GM21786 (cell line): ENCODE measurements around the gene GEMIN8.
A peak's percentile ranks its signal among the peaks of the same experiment; 100 is the strongest.

Experiments
- ATAC-seq: cut with Tn5 transposase; IDR thresholded peaks from one replicate; pipeline ENCODE4 v1.9.1; 2021; ENCODE audit not compliant: unreplicated experiment

GEMIN8 gene, protein sequence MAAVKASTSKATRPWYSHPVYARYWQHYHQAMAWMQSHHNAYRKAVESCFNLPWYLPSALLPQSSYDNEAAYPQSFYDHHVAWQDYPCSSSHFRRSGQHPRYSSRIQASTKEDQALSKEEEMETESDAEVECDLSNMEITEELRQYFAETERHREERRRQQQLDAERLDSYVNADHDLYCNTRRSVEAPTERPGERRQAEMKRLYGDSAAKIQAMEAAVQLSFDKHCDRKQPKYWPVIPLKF

DNA sequence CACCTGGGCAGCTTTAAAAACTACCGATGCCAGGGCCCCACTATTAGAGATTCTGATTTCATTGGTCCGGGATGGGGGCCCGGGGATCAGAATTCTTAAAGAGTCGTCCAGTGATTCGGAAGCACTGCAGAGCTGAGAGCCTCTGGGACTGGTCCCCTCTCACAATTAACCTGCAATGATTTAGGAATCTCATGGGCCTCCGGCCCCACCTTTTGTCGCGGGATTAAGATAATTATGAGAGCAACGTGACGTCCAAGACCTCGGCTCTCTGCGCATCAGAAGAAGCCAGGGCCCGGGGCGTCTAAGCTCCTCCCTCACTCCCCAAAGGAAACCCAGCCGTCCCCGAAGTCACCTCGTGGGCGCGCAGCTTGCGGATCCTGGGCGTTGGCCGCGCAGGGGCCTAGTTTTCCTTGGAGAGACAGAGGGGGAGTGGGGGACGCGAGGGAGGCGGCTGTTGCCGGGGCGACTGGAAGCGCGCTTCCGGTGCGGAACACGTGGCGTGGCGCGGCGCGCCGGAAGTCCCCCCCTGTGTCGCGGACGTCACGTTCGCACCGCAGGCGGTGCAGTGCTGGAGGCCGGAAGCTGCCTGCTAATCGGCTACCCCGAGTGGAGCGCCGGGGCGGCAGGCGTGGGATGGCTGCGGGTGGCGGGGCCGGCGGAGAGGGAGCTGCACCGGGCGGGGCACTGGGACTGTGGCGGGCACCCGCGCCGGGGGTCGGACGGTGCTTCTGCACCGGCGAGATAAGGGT lies at the start of gene GEMIN8:
GEMIN8 (minus strand) TSS at position 468 of the 749 bp plus-strand sequence. CDS start 8,414 bp downstream, outside the sequence.
- ATAC-seq, result peak; percentile 82

GRCh38 chrX:14076639-14077038 lies 46.9 kb upstream of the GEMIN8 start:
- no peak for ATAC-seq

GRCh38 chrX:14073556-14073955 lies 43.9 kb upstream of the GEMIN8 start:
- ATAC-seq, result no peak

DNA sequence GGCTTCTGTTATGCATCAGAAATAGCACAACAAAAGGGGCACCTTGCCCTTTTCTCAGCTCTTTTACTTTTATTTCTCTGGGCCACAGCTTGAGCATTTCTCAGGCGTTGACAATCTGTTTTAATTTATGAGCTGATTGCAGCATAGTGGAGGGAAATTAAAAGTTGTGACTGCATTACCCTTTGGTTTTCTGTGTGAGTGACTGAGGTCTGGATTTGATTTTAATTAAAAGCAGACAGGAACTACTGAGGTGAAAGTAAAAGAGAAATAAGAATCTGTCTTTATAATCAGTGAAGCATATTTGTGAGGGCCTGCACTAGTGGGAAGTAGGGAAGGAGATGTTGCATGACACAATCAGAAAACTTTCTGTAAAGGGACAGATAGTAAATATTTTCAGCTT lies 43.4 kb upstream of the GEMIN8 start:
- no peak for ATAC-seq

- ATAC-seq, result no peak
Observed at GRCh38 chrX:14065800-14066199, 36.1 kb upstream of the GEMIN8 start.

GRCh38 chrX:14064626-14065432 lies 35.1 kb upstream of the GEMIN8 start:
- ATAC-seq, result no peak

DNA sequence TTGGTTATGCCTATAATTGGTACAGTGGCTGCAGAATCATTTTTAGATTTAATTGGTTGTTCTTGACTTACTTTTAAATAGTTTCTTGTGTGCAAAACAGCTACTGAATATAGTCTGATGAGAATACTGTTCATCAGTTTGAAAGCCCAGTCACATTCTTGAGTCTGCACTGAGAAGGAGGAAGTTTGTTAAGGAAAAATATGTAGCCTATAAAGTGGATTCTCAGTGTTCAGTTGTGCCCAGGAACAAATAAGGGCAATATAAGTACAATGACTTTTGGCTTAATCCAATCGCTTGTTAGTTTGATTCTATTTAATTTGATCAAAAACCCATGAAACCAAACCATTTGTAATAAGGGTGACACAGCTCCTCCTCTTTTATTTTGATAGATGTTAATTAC lies 32.8 kb upstream of the GEMIN8 start:
- ATAC-seq, result no peak

DNA sequence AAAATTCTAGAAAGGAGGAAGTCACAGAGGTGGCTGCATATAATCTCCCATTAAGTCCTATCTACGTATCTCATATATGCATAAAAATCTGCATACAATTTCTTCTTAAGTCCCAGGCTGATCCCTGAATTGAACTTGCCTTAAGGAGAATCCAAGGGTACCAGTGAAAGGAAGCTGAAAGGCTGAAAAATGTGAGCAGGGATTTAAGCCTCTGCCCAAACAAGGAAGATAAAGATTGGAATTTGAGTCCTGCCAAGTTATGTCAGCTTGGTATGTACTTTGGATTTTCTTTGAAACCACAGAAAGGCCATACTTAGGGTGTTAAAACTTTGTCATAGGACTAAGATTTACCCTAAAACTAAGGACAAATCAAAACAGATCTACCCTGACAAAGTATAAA lies 26.5 kb upstream of the GEMIN8 start:
- ATAC-seq, result no peak

- no peak for ATAC-seq
Observed at GRCh38 chrX:14051416-14051815, 21.7 kb upstream of the GEMIN8 start.

GRCh38 chrX:14050709-14051108 lies 21.0 kb upstream of the GEMIN8 start:
- no peak for ATAC-seq

- ATAC-seq, result no peak
Observed at GRCh38 chrX:14043209-14043608, 13.5 kb upstream of the GEMIN8 start.

DNA sequence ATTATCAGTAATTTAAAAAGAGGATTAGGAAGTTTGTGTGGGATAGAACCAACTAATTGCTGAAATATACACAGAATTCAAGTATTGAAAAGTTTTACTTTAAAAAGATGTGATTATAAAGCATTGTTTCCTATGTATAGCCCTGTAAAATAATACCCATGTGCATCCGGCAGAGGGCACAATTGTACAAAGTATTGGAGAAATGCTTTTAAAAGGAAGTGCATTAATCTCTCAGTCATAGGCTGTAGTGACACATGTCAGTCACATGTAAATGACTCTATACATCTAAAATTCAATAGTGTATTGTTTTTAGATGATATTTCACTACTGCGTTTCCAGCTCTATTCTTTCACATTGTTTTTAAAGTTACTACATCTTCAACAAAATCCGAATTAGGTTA lies 9.7 kb upstream of the GEMIN8 start:
- peak; percentile 92 for ATAC-seq

GRCh38 chrX:14038375-14039085 lies 8.8 kb upstream of the GEMIN8 start:
- ATAC-seq, result no peak

- no peak for ATAC-seq
Observed at GRCh38 chrX:14032406-14032805, 2.7 kb upstream of the GEMIN8 start.

DNA sequence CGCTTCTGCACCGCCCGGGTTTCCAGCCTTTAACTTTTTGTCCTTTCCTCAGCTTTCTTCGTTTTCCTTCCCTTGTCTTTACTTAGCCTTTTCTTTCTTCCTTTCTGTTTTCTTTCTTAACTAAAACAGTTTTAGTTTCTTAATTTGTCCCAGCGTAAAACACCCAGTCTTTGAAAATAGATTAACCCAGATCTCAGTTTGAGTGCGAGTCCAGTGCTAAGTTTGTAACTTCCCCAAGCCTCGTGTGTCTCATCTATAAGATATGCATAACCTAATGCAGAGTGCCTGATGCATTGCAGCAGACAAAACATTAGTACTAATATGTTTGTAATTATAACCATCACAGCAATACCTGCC lies 460 bp upstream of the GEMIN8 start:
- no peak for ATAC-seq

- ATAC-seq, result no peak
Observed at GRCh38 chrX:14029039-14029424, 660 bp downstream of the GEMIN8 start.

- ATAC-seq, result peak; percentile 16
Observed at GRCh38 chrX:14028473-14028872, 1.2 kb downstream of the GEMIN8 start.

DNA sequence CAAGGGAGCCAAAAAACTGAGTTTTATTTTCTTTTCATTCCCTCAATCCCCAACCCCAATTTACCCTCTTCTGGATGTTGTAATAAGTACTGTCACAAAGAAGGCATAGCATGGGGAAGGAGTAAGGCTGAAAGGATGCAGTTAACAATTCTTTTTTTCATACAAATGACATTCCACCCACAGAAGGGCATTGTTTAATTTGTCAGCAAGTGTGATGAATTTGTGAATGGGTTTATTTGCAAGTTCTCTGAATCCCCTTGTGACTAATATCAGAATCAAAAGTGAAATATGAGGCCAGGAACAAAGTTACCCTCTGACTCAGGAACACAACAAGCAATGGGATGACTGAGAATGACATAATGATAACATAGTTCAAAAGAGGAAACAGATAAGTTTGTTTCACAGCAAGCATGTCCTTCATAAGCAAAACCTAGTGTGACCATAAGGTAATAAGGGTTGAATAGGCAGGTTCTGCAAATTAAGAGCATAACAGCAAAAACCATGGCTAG lies 2.1 kb downstream of the GEMIN8 start:
- peak; percentile 45 for ATAC-seq

GRCh38 chrX:14027036-14027435 lies 2.7 kb downstream of the GEMIN8 start:
- ATAC-seq, result no peak

GRCh38 chrX:14026121-14026520 lies 3.6 kb downstream of the GEMIN8 start:
- ATAC-seq, result no peak

DNA sequence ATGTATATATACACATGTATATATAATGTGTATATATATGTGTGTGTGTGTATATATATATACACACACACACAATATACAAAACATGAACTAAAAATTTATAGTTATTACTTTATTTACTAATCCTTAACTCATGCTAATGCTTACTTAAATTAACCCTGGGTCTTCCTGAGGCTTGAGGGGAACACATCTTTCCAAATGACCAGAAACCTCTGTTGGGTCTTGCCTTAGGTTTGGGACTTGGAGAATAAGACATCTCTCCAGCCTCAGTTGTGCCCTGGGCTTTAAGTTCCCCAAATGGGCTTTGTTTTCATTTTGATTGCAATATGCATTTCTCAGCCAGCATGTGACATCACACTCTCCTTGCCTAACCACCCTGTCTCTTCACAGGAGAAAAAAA lies 7.7 kb downstream of the GEMIN8 start:
- no peak for ATAC-seq
